NCI-H526 (cell line): ENCODE results near the gene COX6B1.
"Not testable (repeated sequence)": the region's sequence is repeated elsewhere in the genome, so short reads cannot be mapped to it uniquely, and the experiment has no call there.

Experiments
- DNase-seq, 2 experiments: peaks; one replicate each; lab custom pipeline; 2025; lab: John Stamatoyannopoulos, UW

Gene COX6B1, protein sequence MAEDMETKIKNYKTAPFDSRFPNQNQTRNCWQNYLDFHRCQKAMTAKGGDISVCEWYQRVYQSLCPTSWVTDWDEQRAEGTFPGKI

GRCh38 chr19:35648017-35648961 is at the start of gene COX6B1:
Gene COX6B1, plus strand, starts transcription at chr19:35648323. Its CDS starts 2,921 bp downstream, at chr19:35651244.
- peak; percentile 99 to 100 for DNase-seq

DNA sequence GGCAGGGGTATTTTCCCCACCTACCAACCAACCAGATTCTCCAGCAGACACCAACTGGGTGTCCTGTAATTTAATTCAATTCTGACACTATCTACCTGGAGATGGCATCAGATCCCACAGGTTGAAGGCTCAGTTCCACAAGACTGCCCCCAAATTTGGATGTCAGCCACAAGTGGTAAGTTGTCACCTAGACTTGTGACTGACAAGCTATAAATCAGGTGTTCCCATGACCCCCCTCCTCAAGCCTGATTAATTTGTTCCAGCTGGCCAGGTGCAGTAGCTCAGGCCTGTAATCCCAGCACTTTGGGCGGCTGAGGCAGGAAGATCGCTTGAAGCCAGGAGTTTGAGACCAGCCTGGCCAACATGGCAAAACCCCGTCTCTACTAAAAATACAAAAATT is 46.2 kb upstream of the COX6B1 start:
- DNase-seq, result no peak

GRCh38 chr19:35604436-35604835 is 43.7 kb upstream of the COX6B1 start:
- DNase-seq, result not testable (repeated sequence)

- not testable (repeated sequence) for DNase-seq
These were observed 41.0 kb upstream of the COX6B1 start for GRCh38 chr19:35607170-35607569.

GRCh38 chr19:35607661-35608060 is 40.5 kb upstream of the COX6B1 start:
- no peak for DNase-seq

- DNase-seq, result peak in 1 of 2 experiments; percentile 23
These were observed 39.9 kb upstream of the COX6B1 start for GRCh38 chr19:35608251-35608650.

GRCh38 chr19:35609851-35610353 is 38.2 kb upstream of the COX6B1 start:
- DNase-seq, result no peak

DNA sequence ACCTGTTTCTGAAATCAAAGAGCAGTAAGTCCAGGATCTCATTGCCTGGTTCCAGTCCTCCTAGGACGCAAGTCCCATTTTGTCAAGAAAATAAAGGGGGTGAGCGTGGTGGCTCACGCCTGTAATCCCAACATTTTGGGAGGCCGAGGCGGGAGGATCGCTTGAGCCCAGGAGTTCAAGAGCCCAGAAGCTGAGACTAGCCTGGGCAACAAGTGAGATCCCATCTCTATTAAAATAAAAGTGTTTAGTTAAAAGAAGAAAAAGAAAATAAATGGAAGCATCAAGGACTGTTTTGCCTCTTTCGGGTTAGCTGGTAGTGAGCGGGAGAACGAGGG is 35.9 kb upstream of the COX6B1 start:
- no peak for DNase-seq

DNA sequence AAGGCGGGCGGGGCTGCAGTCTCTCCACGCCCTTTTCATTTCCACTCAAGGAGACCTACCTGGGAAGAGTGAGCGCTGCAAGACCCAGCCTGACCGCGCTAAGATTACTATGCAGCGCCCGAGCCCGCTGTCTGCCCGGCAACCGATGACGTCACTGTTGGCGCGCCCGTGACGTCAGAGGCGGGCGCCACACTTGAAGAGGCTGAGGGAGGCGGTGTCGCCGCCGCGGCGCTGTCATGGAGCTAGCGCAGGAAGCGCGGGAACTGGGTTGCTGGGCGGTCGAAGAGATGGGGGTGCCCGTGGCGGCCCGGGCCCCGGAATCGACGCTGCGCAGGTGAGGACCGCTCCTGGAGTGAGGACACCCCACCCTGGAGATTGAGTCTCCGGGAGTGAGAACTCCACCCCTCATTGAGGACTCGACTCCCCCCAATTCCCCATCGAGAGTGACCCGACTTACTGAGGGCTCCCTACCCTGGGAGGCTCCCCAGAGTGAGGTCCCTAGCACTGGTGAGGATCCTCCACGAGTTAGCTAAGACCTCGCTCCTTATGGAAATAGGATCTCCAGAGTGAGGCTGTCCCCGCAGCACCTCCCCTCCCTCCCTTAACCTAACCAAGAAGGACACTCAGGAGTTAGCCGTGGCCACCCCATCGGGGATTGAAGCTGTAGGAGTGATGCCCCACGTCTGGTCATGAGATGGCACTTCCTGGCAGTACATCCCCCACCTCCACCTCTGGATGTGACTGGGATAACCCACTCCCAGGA is 35.4 kb upstream of the COX6B1 start, which contains the start of gene HAUS5:
HAUS5 (plus strand) TSS at position 177 of the 763 bp plus-strand sequence; CDS start at position 237, 60 bp downstream.
- peak; percentile 92 to 98 for DNase-seq

DNA sequence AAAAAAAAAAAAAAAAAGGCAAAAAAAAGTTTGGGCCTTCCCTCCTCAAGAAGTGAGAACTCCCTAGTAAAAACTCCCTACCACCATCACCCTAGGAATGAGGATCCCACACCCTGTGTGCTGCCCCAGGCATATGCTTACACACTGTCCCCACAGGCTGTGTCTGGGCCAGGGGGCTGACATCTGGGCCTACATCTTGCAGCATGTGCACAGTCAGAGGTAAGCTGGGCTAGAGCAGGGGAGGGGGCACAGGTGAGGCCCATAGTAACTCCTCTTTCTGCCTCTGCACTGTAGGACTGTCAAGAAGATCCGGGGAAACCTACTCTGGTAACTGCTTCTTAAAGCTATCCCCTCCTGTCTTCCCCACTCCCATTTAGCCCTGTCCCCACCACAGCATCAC is 34.5 kb upstream of the COX6B1 start:
- DNase-seq, result no peak

- no peak for DNase-seq
These were observed 33.1 kb upstream of the COX6B1 start for GRCh38 chr19:35615036-35615435.

- DNase-seq, result peak in 1 of 2 experiments; percentile 22
These were observed 29.3 kb upstream of the COX6B1 start for GRCh38 chr19:35618857-35619256.

DNA sequence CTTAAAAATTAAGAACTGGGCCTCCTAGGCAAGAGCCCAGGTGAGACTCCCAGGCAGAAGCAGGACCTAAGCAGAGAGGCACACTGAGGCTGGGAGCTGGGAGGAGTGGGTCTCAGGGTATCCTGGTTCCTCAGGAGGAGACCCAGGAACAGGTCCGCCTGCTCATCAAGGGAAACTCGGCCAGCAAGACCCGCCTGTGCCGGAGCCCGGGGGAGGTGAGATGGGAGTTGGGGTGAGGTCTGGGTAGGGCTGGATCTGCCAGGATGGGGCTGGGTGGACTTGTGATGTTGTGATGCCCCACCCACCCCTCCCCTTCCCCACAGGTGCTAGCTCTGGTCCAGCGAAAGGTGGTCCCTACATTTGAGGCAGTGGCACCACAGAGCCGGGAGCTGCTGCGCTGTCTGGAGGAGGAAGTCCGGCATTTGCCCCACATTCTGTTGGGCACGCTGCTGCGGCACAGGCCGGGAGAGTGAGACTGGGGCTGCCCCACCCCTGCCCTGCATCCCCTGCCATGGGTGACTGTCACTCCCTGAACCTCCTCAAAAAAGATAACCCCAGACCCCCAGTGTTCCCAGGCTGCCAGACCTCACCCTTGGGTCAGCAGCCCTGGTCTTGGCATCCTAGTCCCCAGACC is 28.7 kb upstream of the COX6B1 start:
- DNase-seq, result no peak

- DNase-seq, result no peak
These were observed 28.1 kb upstream of the COX6B1 start for GRCh38 chr19:35620001-35620400.

- DNase-seq, result no peak
These were observed 26.4 kb upstream of the COX6B1 start for GRCh38 chr19:35621708-35622107.

- no peak for DNase-seq
These were observed 25.4 kb upstream of the COX6B1 start for GRCh38 chr19:35622750-35623149.

DNA sequence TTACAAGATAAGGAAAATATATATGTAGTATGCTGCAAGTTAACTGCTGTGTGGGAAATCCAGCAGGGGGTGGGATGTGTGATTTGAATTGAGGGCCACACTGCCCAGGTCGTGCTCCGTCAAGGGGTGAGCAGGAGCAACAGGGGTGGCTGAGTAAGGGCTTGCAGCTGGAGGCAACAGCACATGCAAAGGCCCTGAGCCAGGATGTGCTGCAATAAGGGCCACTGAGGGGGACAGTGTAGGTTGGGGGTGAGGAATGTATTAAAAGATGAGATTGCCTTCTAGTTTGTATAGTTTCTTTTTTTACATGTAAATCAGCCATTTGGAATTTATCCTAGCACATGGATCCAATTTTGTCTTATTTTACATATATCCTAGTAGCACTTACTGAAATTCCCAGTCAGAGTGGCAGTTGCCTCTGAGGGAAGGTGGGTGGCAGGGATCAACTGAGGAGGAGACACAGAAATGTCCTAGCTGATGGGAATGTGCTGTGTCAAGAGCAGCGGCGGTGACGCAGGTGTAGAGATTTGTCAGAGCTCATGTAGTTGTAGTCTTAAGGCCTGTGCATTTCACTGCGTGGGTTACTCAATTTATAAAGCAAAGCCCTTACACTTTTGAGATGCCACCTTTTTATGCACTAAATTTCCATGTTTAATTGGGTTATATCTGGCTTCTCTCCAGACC is 24.7 kb upstream of the COX6B1 start:
- no peak for DNase-seq

- DNase-seq, result no peak
These were observed 19.9 kb upstream of the COX6B1 start for GRCh38 chr19:35628264-35628564.

GRCh38 chr19:35628565-35629331 is 19.4 kb upstream of the COX6B1 start, which contains the start of gene RBM42:
Gene RBM42, plus strand, starts transcription at chr19:35629036. Its CDS starts 118 bp downstream, at chr19:35629154.
- DNase-seq, result peak; percentile 99 to 100

DNA sequence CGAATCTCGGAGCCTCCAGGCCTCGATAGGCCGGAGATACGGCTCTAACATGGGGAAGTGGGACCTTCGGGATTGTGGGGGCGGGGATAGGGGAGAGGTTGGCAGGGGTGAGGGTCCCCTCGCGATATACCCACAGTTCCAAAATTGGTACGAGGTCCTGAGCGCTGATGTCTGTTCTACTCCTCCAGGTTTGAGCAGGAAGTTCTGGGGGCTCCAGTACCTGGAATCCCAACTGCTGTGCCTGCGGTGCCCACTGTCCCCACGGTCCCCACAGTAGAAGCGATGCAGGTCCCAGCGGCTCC is 18.8 kb upstream of the COX6B1 start:
- no peak for DNase-seq
